Testis (tissue), 3 donors: ENCODE results near the gene KCNN3. TPM values are rescaled to one million over a fixed set of nuclear protein-coding genes. Genes with fewer than 3 reads are reported as not detected.

Experiments used
- DNase-seq: peaks from one replicate; pipeline ENCODE4 v3.0.0-alpha.2; 2019
- H3K27ac ChIP-seq, 2 donors: fragments of 200-600 bp; sonication (generic); one replicate each; pipeline ENCODE4 v1.5.1; 2019
- H3K27me3 ChIP-seq: fragments of 200-600 bp; sonication (generic); one replicate; pipeline ENCODE4 v1.5.1; 2019
- H3K36me3 ChIP-seq: fragments of 200-600 bp; sonication (generic); one replicate; pipeline ENCODE4 v1.5.1; 2017; ENCODE audit warnings: low read depth; ENCODE audit errors: missing control alignments
- H3K4me1 ChIP-seq: fragments of 200-600 bp; sonication (generic); one replicate; pipeline ENCODE4 v1.5.1; 2019
- H3K4me3 ChIP-seq, 2 donors: fragments of 200-600 bp; sonication (generic); one replicate each; pipeline ENCODE4 v1.5.1; 2017 to 2019
- H3K9me3 ChIP-seq: fragments of 200-600 bp; sonication (generic); one replicate; pipeline ENCODE4 v1.5.1; 2017
- CTCF ChIP-seq, 3 experiments: fragments of 450-650 bp in 2 of 3; fragments of 200-600 bp in 1 of 3; sonication (generic) in 1 of 3; IDR thresholded peaks; one replicate each; pipeline ENCODE4 v1.5.1; 2016 to 2019; ENCODE audit warnings: antibody characterized with exemption in 3 of 3, mild to moderate bottlenecking in 2 of 3, moderate library complexity in 1 of 3
- POLR2A ChIP-seq: fragments of 450-650 bp; IDR thresholded peaks from one replicate; pipeline ENCODE4 v1.6.1; 2017; ENCODE audit warnings: antibody characterized with exemption, mild to moderate bottlenecking, moderate library complexity
- WGBS, 2 donors: methylation state at CpG; one replicate each; pipeline ENCODE4 v1.1.5; 2018; 5-methylcytosine and 5-hydroxymethylcytosine counted together
- intact Hi-C: fragments of 100-400 bp; cut with DNase I; formaldehyde crosslinking; loops from one replicate; pipeline ENCODE4 v1.15.1; 2023; ENCODE audit warnings: low total_unique reads
- polyA plus RNA-seq: library from polyadenylated mRNA; stranded (reverse); fragments of 350-450 nt; fragmentation: Illumina TruSeq; extraction: RNeasy Lipid Tissue Mini Kit (QIAGEN cat#74804); gene quantifications from one replicate; pipeline ENCODE4 v1.2.3, GENCODE V29; 2014; ENCODE audit warnings: low read depth, low replicate concordance; ENCODE audit not compliant: insufficient read depth
- total RNA-seq, 2 donors: library from RNA; depleted of rRNA; stranded (reverse); fragments of >200 nt; gene quantifications; one replicate each; pipeline ENCODE4 v1.2.3, GENCODE V29; 2016

The KCNN3 gene
- total and polyA plus RNA-seq, 3 donors from 2014 or later, result 0.24 to 0.78 (median 0.56) TPM

GRCh38 chr1:154726896-154727753 is 143.0 kb downstream of the KCNN3 start:
- WGBS, 2 donors, result 81 to 87% methylated on average over 13 of the region's 13 CpGs
- H3K9me3 ChIP-seq, result no peaks in the 10 kb centered on the region
- TF ChIP-seq CTCF (IDR thresholded peaks at IDR 0.05) (no peak), POLR2A (no peak)
- no peak for DNase-seq
- H3K27me3 ChIP-seq, result no peaks in the 10 kb centered on the region
- intact Hi-C loops, result no loop called here
- H3K36me3 ChIP-seq, result no peaks in the 10 kb centered on the region
- peaks cover 7% of the 10 kb centered on the region for H3K4me1 ChIP-seq
- H3K27ac ChIP-seq, result no peak overlapping the region
- H3K4me3 ChIP-seq, result no peak overlapping the region

GRCh38 chr1:154726443-154726842 is 143.6 kb downstream of the KCNN3 start:
- WGBS, 2 donors, result 66 to 70% methylated on average over 8 to 10 of the region's 10 CpGs
- Histone ChIP-seq H3K36me3 (no peaks in the 10 kb centered on the region), H3K4me3 (no peak overlapping the region), H3K4me1 (peaks cover 6% of the 10 kb centered on the region), H3K27ac (no peak overlapping the region), H3K9me3 (no peaks in the 10 kb centered on the region), H3K27me3 (no peaks in the 10 kb centered on the region)
- intact Hi-C loops, result no loop called here
- TF ChIP-seq POLR2A (no peak), CTCF (IDR thresholded peaks at IDR 0.05) (no peak)
- no peak for DNase-seq

DNA sequence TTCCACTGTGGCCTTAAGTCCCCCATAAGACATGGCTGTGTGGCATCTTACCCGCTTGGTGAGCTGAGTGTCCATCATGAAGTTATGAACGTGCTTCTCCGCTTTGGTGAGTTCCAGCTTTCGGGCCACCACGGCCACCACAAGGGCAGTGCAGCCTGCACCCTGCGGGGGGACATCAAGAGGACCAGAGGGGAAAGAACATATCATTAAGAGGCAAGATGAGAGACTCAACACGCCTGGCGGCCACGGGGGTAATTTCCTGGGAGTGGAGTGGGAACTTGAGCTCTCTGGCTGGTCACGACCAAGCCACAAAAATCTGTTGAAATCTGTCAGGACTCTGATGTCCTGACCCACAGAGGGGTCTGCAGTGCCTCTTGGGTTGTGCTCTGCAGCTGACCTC is 144.2 kb downstream of the KCNN3 start:
- DNase-seq, result no peak
- H3K27ac ChIP-seq, result no peak overlapping the region

DNA sequence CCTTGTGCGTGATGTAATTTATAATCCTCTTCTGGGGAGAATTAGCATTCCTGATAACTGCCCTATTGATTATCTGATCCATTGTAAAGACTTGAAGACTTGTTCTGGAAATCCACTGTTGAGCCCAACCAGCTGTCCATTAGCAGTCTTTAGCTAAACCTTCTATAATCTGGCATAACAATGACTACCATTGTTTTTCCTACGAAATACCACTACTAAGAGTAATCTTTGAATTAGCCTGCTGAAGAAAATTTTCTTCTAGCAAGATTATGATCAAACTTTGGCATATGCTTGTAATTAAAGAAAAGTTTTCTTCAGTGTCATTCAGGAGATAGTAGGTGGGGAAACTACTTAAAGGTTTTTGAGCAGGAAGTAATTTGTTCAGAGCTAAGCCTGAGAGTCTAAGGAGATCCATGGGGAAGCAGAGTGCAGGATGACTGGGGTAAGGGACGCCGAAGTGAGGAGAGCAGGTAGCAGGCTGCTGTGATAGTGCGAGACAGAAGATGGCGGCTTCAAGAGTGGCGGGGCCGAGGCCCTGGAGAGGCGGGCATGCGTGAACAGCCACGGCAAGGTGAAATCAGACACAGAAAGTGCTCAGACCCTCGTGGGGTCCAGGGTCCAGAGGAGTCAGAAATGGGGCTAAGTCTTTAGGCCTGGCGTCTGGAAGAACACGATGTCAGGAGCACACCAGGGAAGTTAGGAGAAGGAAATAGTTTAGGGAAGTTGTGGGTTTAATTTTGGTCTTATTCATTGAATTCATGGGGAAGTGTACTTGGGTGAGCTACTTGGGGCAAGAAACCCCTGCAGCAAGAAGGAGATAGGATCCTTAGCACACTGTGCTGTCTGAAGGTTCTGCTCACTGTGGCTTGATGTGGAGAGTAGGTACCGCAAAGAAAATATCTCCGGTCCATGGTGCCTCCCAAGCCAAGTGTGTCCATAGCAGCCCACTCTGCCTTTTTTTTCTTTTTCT is 149.5 kb downstream of the KCNN3 start:
- TF ChIP-seq POLR2A (no peak), CTCF (IDR thresholded peaks at IDR 0.05) (no peak)
- 88 to 92% methylated on average over 16 of the region's 16 CpGs for WGBS, 2 donors
- Histone ChIP-seq H3K9me3 (no peaks in the 10 kb centered on the region), H3K27ac (no peak overlapping the region), H3K4me1 (no peaks in the 10 kb centered on the region), H3K36me3 (no peaks in the 10 kb centered on the region), H3K4me3 (no peak overlapping the region), H3K27me3 (no peaks in the 10 kb centered on the region)
- DNase-seq, result no peak
- intact Hi-C loops, result no loop called here

More for the DNA sequence above, 144.2 kb downstream of the KCNN3 start:
- WGBS, 2 donors, result 96 to 97% methylated on average over 10 of the region's 10 CpGs
- no peak for TF ChIP-seq CTCF (IDR thresholded peaks at IDR 0.05)
- TF ChIP-seq POLR2A, result no peak
- no peaks in the 10 kb centered on the region for H3K36me3 ChIP-seq
- H3K9me3 ChIP-seq, result no peaks in the 10 kb centered on the region
- peaks cover under 1% of the 10 kb centered on the region for H3K4me1 ChIP-seq
- H3K4me3 ChIP-seq, result no peak overlapping the region
- H3K27me3 ChIP-seq, result no peaks in the 10 kb centered on the region
- intact Hi-C loops, result no loop called here
